ENCODE data around the gene TRIM4.
A peak's percentile ranks its signal among the peaks of the same experiment; 100 is the strongest.

TRIM4 gene

DNA sequence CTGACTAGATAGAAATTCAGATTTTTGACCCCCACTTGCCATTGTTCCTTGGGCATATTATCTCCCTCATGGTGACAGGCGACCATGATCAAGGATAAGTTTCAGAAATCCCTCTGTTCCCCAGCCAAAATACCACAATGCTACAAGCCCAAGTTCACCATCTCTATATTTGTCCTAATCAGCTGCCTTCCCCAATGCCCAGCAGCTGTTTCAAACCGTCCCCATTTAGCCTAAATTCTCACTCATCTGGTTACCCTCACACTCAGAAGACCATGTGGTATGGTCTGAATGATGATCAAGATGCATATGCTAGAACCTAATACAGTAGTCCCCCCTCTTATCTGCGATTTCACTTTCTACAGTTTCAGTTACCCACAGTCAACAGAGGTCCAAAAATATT lies 11.0 kb upstream of the TRIM4 start:
- no peak for DNase-seq (ENCODE audit: low spot score)
- TF ChIP-seq, protein P1, sequence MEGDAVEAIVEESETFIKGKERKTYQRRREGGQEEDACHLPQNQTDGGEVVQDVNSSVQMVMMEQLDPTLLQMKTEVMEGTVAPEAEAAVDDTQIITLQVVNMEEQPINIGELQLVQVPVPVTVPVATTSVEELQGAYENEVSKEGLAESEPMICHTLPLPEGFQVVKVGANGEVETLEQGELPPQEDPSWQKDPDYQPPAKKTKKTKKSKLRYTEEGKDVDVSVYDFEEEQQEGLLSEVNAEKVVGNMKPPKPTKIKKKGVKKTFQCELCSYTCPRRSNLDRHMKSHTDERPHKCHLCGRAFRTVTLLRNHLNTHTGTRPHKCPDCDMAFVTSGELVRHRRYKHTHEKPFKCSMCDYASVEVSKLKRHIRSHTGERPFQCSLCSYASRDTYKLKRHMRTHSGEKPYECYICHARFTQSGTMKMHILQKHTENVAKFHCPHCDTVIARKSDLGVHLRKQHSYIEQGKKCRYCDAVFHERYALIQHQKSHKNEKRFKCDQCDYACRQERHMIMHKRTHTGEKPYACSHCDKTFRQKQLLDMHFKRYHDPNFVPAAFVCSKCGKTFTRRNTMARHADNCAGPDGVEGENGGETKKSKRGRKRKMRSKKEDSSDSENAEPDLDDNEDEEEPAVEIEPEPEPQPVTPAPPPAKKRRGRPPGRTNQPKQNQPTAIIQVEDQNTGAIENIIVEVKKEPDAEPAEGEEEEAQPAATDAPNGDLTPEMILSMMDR (conservative IDR thresholded peaks at IDR 0.05; ENCODE audit: low read depth), result no peak
- H3K27ac ChIP-seq, result no peak overlapping the region
- POLR2A ChIA-PET (ENCODE audit: low non-redundant PET), result no interaction called here
- CTCF ChIA-PET, result no interaction called here

DNA sequence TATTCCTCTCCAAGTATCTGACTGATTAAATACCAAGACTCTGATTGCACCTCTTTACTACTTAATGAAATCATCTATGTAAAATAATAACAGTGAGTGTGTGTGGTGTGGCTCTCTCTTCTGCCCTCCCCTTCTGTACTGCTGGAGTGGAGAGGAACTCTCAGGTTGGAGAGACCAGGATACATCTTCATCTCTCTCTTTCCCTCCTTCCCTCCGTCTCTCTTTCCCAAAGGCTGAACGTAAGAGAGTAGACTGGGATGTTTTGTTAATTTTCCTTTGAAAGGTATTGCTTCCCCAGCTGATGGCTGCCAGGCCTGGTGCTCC lies 10.4 kb upstream of the TRIM4 start:
- H3K27ac ChIP-seq, result no peak overlapping the region
- CTCF ChIA-PET, result interaction anchor here (0.5 to 1.5 kb wide), 5 partner anchors 10 to 114 kb away, joined by 3 to 10 read pairs (median 3); partner anchors contain the start of gene TRIM4
- POLR2A ChIA-PET (ENCODE audit: low non-redundant PET), result interaction anchor here (0.8 kb wide), 1 partner anchor 10 kb away, joined by 3 read pairs; the partner anchor contains the start of gene TRIM4
- TF ChIP-seq, protein P1 (conservative IDR thresholded peaks at IDR 0.05; ENCODE audit: low read depth), result no peak; the same call in 1 of the 2 replicates
- no peak for DNase-seq (ENCODE audit: low spot score)

DNA sequence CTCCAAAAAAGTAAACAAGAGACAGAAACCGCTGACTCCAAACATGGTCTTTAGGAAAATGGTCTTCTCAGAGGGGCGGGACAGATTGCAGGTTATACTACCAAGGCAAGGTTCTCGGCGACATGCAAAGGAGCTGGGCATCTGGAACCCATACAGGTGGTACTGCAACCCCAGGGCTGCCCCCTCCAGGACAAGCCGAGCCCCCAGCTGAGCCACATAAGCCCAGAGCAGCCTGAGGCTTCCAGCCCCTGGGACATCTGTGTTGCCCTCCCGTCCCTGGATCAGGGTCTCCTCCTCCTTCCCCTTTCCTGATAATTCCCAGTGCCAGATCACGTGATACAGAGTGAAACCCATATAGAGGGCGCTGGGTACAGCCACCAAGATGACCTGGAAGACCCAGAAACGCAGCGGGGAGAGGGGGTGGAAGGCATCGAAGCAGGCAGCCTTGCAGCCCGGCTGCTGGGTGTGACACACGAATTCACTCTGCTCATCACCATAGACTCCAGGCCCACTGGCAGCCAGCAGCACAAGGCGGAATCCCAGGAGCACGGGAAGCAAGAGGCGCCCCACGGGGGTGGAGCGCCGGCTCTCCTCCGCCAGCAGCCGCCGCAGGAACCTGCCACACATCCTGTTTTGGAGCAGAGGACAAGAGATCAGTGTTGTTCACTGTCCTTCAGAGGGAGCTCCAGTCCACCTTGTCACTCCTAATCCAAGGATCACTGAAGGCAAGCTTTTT lies 9.8 kb upstream of the TRIM4 start, which contains the start of gene GJC3:
Gene GJC3 (minus strand): TSS at position 627 of the 736 bp plus-strand sequence. CDS start 0 bp downstream, at position 627.
- TF ChIP-seq, protein P1 (conservative IDR thresholded peaks at IDR 0.05; ENCODE audit: low read depth), result peak; percentile 42
- CTCF ChIA-PET, result interaction anchor here (0.5 to 1.5 kb wide), 8 partner anchors 10 to 193 kb away, joined by 3 to 10 read pairs (median 3); partner anchors contain the start of gene TRIM4

DNA sequence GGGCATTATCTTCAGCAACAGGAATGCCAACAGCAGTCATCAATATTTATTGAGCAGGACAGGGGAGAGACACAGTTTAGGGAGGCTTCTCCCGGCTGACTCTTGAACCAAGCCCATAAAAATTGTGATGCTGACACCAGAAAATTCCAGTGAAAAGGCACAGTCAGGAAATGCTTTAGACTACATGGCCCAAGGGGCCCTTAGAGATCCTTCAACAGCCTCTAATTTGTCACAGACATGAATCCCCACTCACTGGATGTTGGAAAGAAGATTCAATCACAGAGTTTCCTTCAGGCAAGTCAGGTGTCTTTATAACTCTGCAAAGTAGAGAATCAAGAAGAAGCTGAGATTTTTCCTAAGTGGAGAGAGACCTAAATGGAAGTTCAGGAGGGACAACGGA lies 8.9 kb upstream of the TRIM4 start:
- no peak for DNase-seq (ENCODE audit: low spot score)
- TF ChIP-seq, protein P1 (conservative IDR thresholded peaks at IDR 0.05; ENCODE audit: low read depth), result no peak
- ChIA-PET POLR2A (ENCODE audit: low non-redundant PET) (no interaction called here), CTCF (interaction anchor here (0.6 kb wide), 2 partner anchors 130 to 194 kb away, joined by 3 read pairs; no protein-coding TSS in a partner anchor)
- no peak overlapping the region for H3K27ac ChIP-seq

More for the DNA sequence above, 9.8 kb upstream of the TRIM4 start, which contains the start of gene GJC3:
- no peak within 1 kb of the TSS for H3K27ac ChIP-seq
- DNase-seq (ENCODE audit: low spot score), result peak; percentile 42
- POLR2A ChIA-PET (ENCODE audit: low non-redundant PET), result interaction anchor here (0.8 kb wide), 1 partner anchor 10 kb away, joined by 3 read pairs; the partner anchor contains the start of gene TRIM4

DNA sequence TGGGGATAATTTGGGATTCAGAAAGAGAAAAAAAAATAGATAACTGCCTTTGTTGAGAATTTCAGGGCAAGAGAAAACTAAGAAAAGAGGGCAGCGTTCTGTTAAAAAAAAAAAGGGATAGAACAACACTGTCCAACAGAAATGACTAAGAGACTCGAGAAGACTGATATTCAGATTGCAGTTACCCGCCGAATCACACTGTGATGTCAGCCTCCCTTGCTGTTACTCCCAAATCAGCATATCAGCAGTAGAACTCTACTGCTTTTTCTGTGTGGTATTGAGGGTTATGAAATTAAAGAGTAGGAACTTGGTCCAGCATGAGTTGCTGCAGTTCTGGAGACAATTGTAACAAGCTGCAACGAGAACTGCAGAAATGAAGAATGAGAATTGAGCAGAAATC lies 8.2 kb upstream of the TRIM4 start:
- TF ChIP-seq, protein P1 (conservative IDR thresholded peaks at IDR 0.05; ENCODE audit: low read depth), result no peak
- POLR2A ChIA-PET (ENCODE audit: low non-redundant PET), result no interaction called here
- DNase-seq (ENCODE audit: low spot score), result no peak
- CTCF ChIA-PET, result interaction anchor here (0.6 kb wide), 1 partner anchor 28 kb away, joined by 4 read pairs; no protein-coding TSS in a partner anchor
- H3K27ac ChIP-seq, result no peak overlapping the region

DNA sequence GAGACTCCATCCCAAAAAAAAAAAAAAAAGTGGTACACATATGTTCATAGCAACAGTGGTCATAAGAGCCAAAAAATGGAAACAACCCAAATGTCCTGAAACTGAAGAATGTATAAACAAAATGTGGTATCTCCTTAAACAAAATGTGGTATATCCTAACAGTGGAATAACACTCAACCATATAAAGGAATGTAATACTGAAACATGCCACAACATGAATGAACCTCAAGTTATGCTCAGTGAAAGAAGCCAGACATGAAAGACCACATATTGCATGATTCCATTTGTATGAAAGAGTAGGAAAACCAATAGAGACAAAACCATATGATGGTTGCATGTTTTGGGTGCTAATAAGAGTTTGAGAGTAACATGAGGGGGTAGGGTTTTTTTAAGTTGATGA lies 7.0 kb upstream of the TRIM4 start:
- TF ChIP-seq, protein P1 (conservative IDR thresholded peaks at IDR 0.05; ENCODE audit: low read depth), result no peak
- DNase-seq (ENCODE audit: low spot score), result no peak
- CTCF ChIA-PET, result no interaction called here
- no peak overlapping the region for H3K27ac ChIP-seq
- POLR2A ChIA-PET (ENCODE audit: low non-redundant PET), result no interaction called here
